Esophagus squamous epithelium (tissue), 5 donors: Measurements from ENCODE around the gene CCDC174. TPM values are rescaled to one million over a fixed set of nuclear protein-coding genes. Genes with fewer than 3 reads are reported as not detected.

Source experiments
- DNase-seq: peaks from one replicate; lab custom pipeline; 2025; lab: John Stamatoyannopoulos, UW
- H3K27ac ChIP-seq, 4 donors: fragments of 200-600 bp; sonication (generic); one replicate each; pipeline ENCODE4 v1.5.1; 2016 to 2019; ENCODE audit warnings: mild to moderate bottlenecking in 1 of 4
- H3K27me3 ChIP-seq, 4 donors: fragments of 200-600 bp; sonication (generic); 1 replicate in 3 of 4; 2 replicates in 1 of 4; pipeline versions ENCODE4 v1.5.1 to v1.6.0; 2017 to 2021; ENCODE audit warnings: antibody characterized with exemption in 1 of 4
- H3K36me3 ChIP-seq, 3 donors: fragments of 200-600 bp; sonication (generic); one replicate each; pipeline ENCODE4 v1.5.1; 2016 to 2019
- H3K4me1 ChIP-seq, 3 donors: fragments of 200-600 bp; sonication (generic); one replicate each; pipeline ENCODE4 v1.5.1; 2017 to 2019
- H3K4me3 ChIP-seq, 4 donors: fragments of 200-600 bp; sonication (generic); 1 replicate in 3 of 4; 2 replicates in 1 of 4; pipeline ENCODE4 v1.5.1; 2016 to 2019; ENCODE audit warnings: mild to moderate bottlenecking in 2 of 4, moderate library complexity in 1 of 4
- H3K9me3 ChIP-seq, 3 donors: fragments of 200-600 bp; sonication (generic); one replicate each; pipeline ENCODE4 v1.5.1; 2016 to 2019
- POLR2A ChIP-seq, 4 donors: fragments of 450-650 bp; IDR thresholded peaks; one replicate each; pipeline ENCODE4 v1.6.1; 2017; ENCODE audit warnings: antibody characterized with exemption in 4 of 4, mild to moderate bottlenecking in 4 of 4, moderate library complexity in 3 of 4
- WGBS, 2 donors: methylation state at CpG; one replicate each; pipeline ENCODE4 v1.1.5; 2018; 5-methylcytosine and 5-hydroxymethylcytosine counted together
- intact Hi-C: fragments of 100-400 bp; cut with DNase I; formaldehyde crosslinking; loops from one replicate; pipeline ENCODE4 v1.15.0; 2022
- total RNA-seq, 4 donors: library from RNA; depleted of rRNA; stranded (reverse); fragments of >200 nt; gene quantifications; one replicate each; pipeline ENCODE4 v1.1.0, GENCODE V29; 2016
- TF ChIP-seq, protein P1 (sequence below), 6 experiments: fragments of 450-650 bp in 4 of 6; fragments of 200-600 bp in 2 of 6; sonication (generic) in 2 of 6; IDR thresholded peaks; one replicate each; pipeline ENCODE4 v1.5.1; 2016 to 2019; ENCODE audit warnings: antibody characterized with exemption in 6 of 6, mild to moderate bottlenecking in 4 of 6, moderate library complexity in 4 of 6
- donor health status: DM: yes; HTN: yes; CAD: no.

CCDC174 gene
- total RNA-seq, 4 donors from 2014 or later, result 9.5 to 17.2 (median 12.1) TPM

DNA sequence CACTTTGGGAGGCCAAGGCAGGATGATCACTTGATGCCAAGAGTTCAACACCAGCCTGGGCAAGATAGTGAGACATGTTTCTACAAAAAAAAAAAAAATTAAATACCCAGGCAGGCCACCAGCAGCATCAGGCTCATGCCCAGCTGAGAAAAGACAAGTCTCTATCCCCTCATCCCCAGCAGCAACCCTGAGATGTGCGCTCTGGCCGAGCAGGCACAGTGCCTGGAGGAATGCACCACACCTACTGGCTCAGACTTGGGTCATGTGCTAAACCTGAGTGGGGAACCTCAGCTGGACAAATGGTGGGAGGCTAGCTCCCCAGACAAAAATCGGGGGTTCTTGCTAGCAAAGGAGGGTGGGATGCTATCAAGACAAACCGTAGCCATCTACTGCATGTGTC lies 10.2 kb upstream of the CCDC174 start:
- 74 to 75% methylated on average over 2 to 3 of the region's 4 CpGs for WGBS, 2 donors
- no peak for DNase-seq
- H3K27ac ChIP-seq, result no peak overlapping the region
- no peaks in the 10 kb centered on the region for H3K4me1 ChIP-seq
- no peaks in the 10 kb centered on the region for H3K36me3 ChIP-seq
- H3K9me3 ChIP-seq, result no peaks in the 10 kb centered on the region
- TF ChIP-seq, protein P1, sequence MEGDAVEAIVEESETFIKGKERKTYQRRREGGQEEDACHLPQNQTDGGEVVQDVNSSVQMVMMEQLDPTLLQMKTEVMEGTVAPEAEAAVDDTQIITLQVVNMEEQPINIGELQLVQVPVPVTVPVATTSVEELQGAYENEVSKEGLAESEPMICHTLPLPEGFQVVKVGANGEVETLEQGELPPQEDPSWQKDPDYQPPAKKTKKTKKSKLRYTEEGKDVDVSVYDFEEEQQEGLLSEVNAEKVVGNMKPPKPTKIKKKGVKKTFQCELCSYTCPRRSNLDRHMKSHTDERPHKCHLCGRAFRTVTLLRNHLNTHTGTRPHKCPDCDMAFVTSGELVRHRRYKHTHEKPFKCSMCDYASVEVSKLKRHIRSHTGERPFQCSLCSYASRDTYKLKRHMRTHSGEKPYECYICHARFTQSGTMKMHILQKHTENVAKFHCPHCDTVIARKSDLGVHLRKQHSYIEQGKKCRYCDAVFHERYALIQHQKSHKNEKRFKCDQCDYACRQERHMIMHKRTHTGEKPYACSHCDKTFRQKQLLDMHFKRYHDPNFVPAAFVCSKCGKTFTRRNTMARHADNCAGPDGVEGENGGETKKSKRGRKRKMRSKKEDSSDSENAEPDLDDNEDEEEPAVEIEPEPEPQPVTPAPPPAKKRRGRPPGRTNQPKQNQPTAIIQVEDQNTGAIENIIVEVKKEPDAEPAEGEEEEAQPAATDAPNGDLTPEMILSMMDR (IDR thresholded peaks at IDR 0.05), result no peak
- TF ChIP-seq POLR2A (IDR thresholded peaks at IDR 0.05), result no peak
- H3K4me3 ChIP-seq, result no peak overlapping the region
- intact Hi-C loops, result no loop called here
- H3K27me3 ChIP-seq, result peaks cover 0 to 72% (median 0%) of the 10 kb centered on the region in 4 donors

DNA sequence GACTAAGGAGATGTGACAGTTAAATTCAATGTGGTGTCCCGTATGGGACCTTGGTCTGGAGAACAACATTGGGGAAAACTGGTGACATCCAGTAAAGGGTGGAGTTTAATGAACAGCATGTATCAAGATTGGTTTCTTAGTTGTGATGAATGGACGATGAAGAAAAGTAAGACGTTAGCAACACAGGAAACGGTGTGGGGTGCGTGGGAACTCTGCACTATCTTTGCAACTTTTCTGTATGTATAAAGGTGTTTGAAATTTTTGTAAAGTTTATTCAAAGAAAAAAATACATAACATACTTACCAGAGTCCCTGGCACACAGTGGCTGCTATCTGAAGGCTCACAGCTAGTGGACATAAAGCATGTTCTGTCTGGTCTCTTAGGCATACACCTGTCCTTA lies 6.1 kb upstream of the CCDC174 start:
- Histone ChIP-seq H3K4me1 (peaks cover 0 to 4% (median 0%) of the 10 kb centered on the region in 3 donors), H3K9me3 (no peaks in the 10 kb centered on the region), H3K27me3 (peaks cover 0 to 32% (median 0%) of the 10 kb centered on the region in 4 donors), H3K4me3 (no peak overlapping the region), H3K27ac (no peak overlapping the region), H3K36me3 (no peaks in the 10 kb centered on the region)
- intact Hi-C loops, result no loop called here
- 79 to 80% methylated on average over 5 of the region's 5 CpGs for WGBS, 2 donors
- DNase-seq, result no peak
- TF ChIP-seq, protein P1 (IDR thresholded peaks at IDR 0.05), result no peak
- no peak for TF ChIP-seq POLR2A (IDR thresholded peaks at IDR 0.05)

GRCh38 chr3:14646131-14646573 lies 5.4 kb upstream of the CCDC174 start:
- WGBS, 2 donors, result 51 to 75% methylated on average over 4 of the region's 6 CpGs
- intact Hi-C loops, result no loop called here
- Histone ChIP-seq H3K36me3 (no peaks in the 10 kb centered on the region), H3K27ac (no peak overlapping the region), H3K27me3 (peaks cover 0 to 25% (median 0%) of the 10 kb centered on the region in 4 donors), H3K4me3 (no peak overlapping the region), H3K9me3 (no peaks in the 10 kb centered on the region), H3K4me1 (peaks cover 0 to 10% (median 4%) of the 10 kb centered on the region in 3 donors)
- TF ChIP-seq, protein P1 (IDR thresholded peaks at IDR 0.05), result no peak
- no peak for DNase-seq

GRCh38 chr3:14646589-14647413 lies 4.8 kb upstream of the CCDC174 start:
- intact Hi-C loops, result no loop called here
- TF ChIP-seq POLR2A (IDR thresholded peaks at IDR 0.05), result no peak
- TF ChIP-seq, protein P1 (IDR thresholded peaks at IDR 0.05), result no peak

More at GRCh38 chr3:14646589-14647413, 4.8 kb upstream of the CCDC174 start:
- Histone ChIP-seq H3K4me3 (no peak overlapping the region), H3K36me3 (no peaks in the 10 kb centered on the region), H3K27ac (no peak overlapping the region), H3K27me3 (peaks cover 0 to 18% (median 0%) of the 10 kb centered on the region in 4 donors), H3K4me1 (peaks cover 0 to 10% (median 4%) of the 10 kb centered on the region in 3 donors), H3K9me3 (no peaks in the 10 kb centered on the region)
- 84% methylated on average over 5 to 9 of the region's 9 CpGs for WGBS, 2 donors
- no peak for DNase-seq
